ENCODE data around the gene CBX4. TPM values are rescaled to one million over a fixed set of nuclear protein-coding genes. Genes with fewer than 3 reads are reported as not detected.
A peak's percentile ranks its signal among the peaks of the same experiment; 100 is the strongest.

The CBX4 gene
- total and polyA plus RNA-seq, 2 of the 13 experiments (the other 11 are each of a cell fraction or from before 2014, with no cell fraction given) = 25.8 to 50.8 TPM

- TF ChIP-seq ZNF562 (CRISPR knock-in tag; IDR thresholded peaks at IDR 0.05; ENCODE audit: borderline replicate concordance) (no peak), RFX1 (IDR thresholded peaks at IDR 0.05) (peak; percentile 93), SALL2 (CRISPR knock-in tag; IDR thresholded peaks at IDR 0.05) (peak; percentile 77), ZBTB25 (CRISPR knock-in tag; IDR thresholded peaks at IDR 0.05) (0 out of 2 replicates have a peak, but pooled peaks have one; percentile 42), SMARCC2 (IDR thresholded peaks at IDR 0.05) (no peak), ZNF747 (CRISPR knock-in tag; IDR thresholded peaks at IDR 0.05; ENCODE audit: borderline replicate concordance) (peak; percentile 75; the same call in 1 of the 2 replicates), NKX3-1 (CRISPR knock-in tag; IDR thresholded peaks at IDR 0.05) (peak; percentile 52; the same call in 1 of the 2 replicates), ATF2 (CRISPR knock-in tag; IDR thresholded peaks at IDR 0.05) (peak; percentile 96), MAX (IDR thresholded peaks at IDR 0.05) (peak; percentile 84; the same call in 1 of the 2 replicates), ZNF501 (CRISPR knock-in tag; IDR thresholded peaks at IDR 0.05) (peak; percentile 45; the same call in 1 of the 2 replicates), RBM22 (optimal IDR thresholded peaks at IDR 0.05; ENCODE audit: low read length) (peak; percentile 28), ZNF543 (CRISPR knock-in tag; IDR thresholded peaks at IDR 0.05) (no peak), GMEB1 (CRISPR knock-in tag; IDR thresholded peaks at IDR 0.05; ENCODE audit: borderline replicate concordance) (peak; percentile 91), E2F1 (CRISPR knock-in tag; IDR thresholded peaks at IDR 0.05) (peak; percentile 54), MXD3 (CRISPR knock-in tag; IDR thresholded peaks at IDR 0.05) (peak; percentile 74; the same call in 1 of the 2 replicates), ZNF367 (CRISPR knock-in tag; IDR thresholded peaks at IDR 0.05; ENCODE audit: borderline replicate concordance) (no peak), ZNF33B (CRISPR knock-in tag; IDR thresholded peaks at IDR 0.05) (no peak; the same call in 1 of the 2 replicates), ZNF24 (IDR thresholded peaks at IDR 0.05) (no peak), GZF1 (CRISPR knock-in tag; IDR thresholded peaks at IDR 0.05) (peak; percentile 69; the same call in 1 of the 2 replicates), DPF2 (CRISPR knock-in tag; IDR thresholded peaks at IDR 0.05; ENCODE audit: borderline replicate concordance, low read depth) (no peak), ZFP36L1 (CRISPR knock-in tag; IDR thresholded peaks at IDR 0.05) (no peak), NFE2 (CRISPR knock-in tag; IDR thresholded peaks at IDR 0.05) (no peak), PHF8 (CRISPR knock-in tag; IDR thresholded peaks at IDR 0.05) (peak; percentile 82), ZNF333 (CRISPR knock-in tag; IDR thresholded peaks at IDR 0.05; ENCODE audit: borderline replicate concordance) (peak; percentile 13; the same call in 1 of the 2 replicates)
These were observed 42.3 kb downstream of the CBX4 start, which contains the start of gene CBX8 (continued) for GRCh38 chr17:79796763-79797491.
